Measurements from ENCODE around the gene VSIG2.

- no peak for TF ChIP-seq YY1 (IDR thresholded peaks at IDR 0.05; ENCODE audit: insufficient read depth, insufficient read length)
- TF ChIP-seq ZNF274 (IDR thresholded peaks at IDR 0.05; ENCODE audit: low read depth, low read length), result no peak
- TF ChIP-seq SUZ12 (IDR thresholded peaks at IDR 0.05; ENCODE audit: extremely low read depth, insufficient read depth, insufficient read length), result no peak
Observed at GRCh38 chr11:124788521-124788920, 36.5 kb upstream of the VSIG2 start.

Measured in NT2/D1 (cell line).